IMR-90 (cell line): ENCODE data around the gene SUV39H1. TPM values are rescaled to one million over a fixed set of nuclear protein-coding genes. Genes with fewer than 3 reads are reported as not detected.
A peak's percentile ranks its signal among the peaks of the same experiment; 100 is the strongest.

Experiments
- ATAC-seq: fragments of 200-7000 bp; cut with Tn5 transposase; 2 replicates; pipeline ENCODE4 v1.9.1; 2020; ENCODE audit warnings: low read depth, mild to moderate bottlenecking, moderate library complexity
- BruUV-seq: library from RNA; stranded (reverse); fragments of 400-500 nt; replicated peaks from 2 replicates; lab custom pipeline; 2021; lab: Mats Ljungman, UMichigan
- CTCF ChIA-PET: fragments of 300-600 bp; formaldehyde crosslinking; extraction: SDS; loops from one replicate; lab custom pipeline; 2021; ENCODE audit warnings: antibody characterized with exemption; lab: Yijun Ruan, JAX
- POLR2A ChIA-PET: fragments of 300-600 bp; sonication (Branson Sonifier 250); formaldehyde crosslinking; loops from one replicate; lab custom pipeline; 2022; ENCODE audit warnings: antibody characterized with exemption; ENCODE audit not compliant: unreplicated experiment; lab: Charles Lee
- DNase-seq: peaks from one replicate; pipeline ENCODE4 v3.0.0; 2013
- H2AFZ ChIP-seq: replicated peaks from 2 replicates; pipeline ENCODE3; 2013; ENCODE audit warnings: low read length, mild to moderate bottlenecking; ENCODE audit not compliant: poor library complexity
- H2AK5ac ChIP-seq: 2 replicates; pipeline ENCODE4 v1.6.1; 2013; ENCODE audit warnings: low read depth, low read length, inconsistent platforms
- H2AK9ac ChIP-seq: replicated peaks from 2 replicates; pipeline ENCODE3; 2013; ENCODE audit warnings: mild to moderate bottlenecking, low read depth, low read length, moderate library complexity; ENCODE audit not compliant: poor library complexity
- H2BK120ac ChIP-seq: 2 replicates; pipeline ENCODE4 v1.6.1; 2013; ENCODE audit warnings: low read depth, low read length, inconsistent platforms
- H2BK15ac ChIP-seq: 3 replicates; pipeline ENCODE4 v1.6.1; 2013; ENCODE audit warnings: low read depth, low read length, inconsistent platforms
- H2BK20ac ChIP-seq: 2 replicates; pipeline ENCODE4 v1.6.1; 2013; ENCODE audit warnings: low read depth, mild to moderate bottlenecking, inconsistent platforms, low read length, moderate library complexity
- H2BK5ac ChIP-seq: 2 replicates; pipeline ENCODE4 v1.6.1; 2013; ENCODE audit warnings: mild to moderate bottlenecking, low read depth, low read length, inconsistent platforms; ENCODE audit not compliant: poor library complexity, severe bottlenecking
- H3K14ac ChIP-seq: replicated peaks from 2 replicates; pipeline ENCODE4 v1.6.1; 2013; ENCODE audit warnings: low read depth, low read length, inconsistent platforms
- H3K18ac ChIP-seq: 2 replicates; pipeline ENCODE4 v1.6.1; 2013; ENCODE audit warnings: low read depth, low read length, control low read depth
- H3K23ac ChIP-seq: 2 replicates; pipeline ENCODE4 v1.6.1; 2013; ENCODE audit warnings: low read depth, low read length, inconsistent platforms
- H3K27ac ChIP-seq: 2 replicates; pipeline ENCODE4 v1.5.1; 2013; ENCODE audit warnings: mild to moderate bottlenecking, control low read depth, low read length; ENCODE audit not compliant: insufficient read depth
- H3K27me3 ChIP-seq: 2 replicates; pipeline ENCODE4 v1.6.1; 2013; ENCODE audit warnings: low read length; ENCODE audit not compliant: control insufficient read depth, insufficient read depth
- H3K36me3 ChIP-seq: 2 replicates; pipeline ENCODE4 v1.6.1; 2013; ENCODE audit warnings: low read length, mixed read lengths; ENCODE audit not compliant: control insufficient read depth, insufficient read depth
- H3K4ac ChIP-seq: 2 replicates; pipeline ENCODE4 v1.6.1; 2013; ENCODE audit warnings: low read depth, low read length, inconsistent platforms
- H3K4me1 ChIP-seq: 2 replicates; pipeline ENCODE4 v1.6.1; 2013; ENCODE audit warnings: low read length, mixed read lengths; ENCODE audit not compliant: control insufficient read depth, insufficient read depth
- H3K4me2 ChIP-seq: 2 replicates; pipeline ENCODE4 v1.6.1; 2013; ENCODE audit warnings: low read depth, mild to moderate bottlenecking, control low read depth, low read length, moderate library complexity
- H3K4me3 ChIP-seq: 2 replicates; pipeline ENCODE4 v1.5.1; 2013; ENCODE audit warnings: low read depth, mild to moderate bottlenecking, control low read depth, low read length, moderate library complexity; ENCODE audit not compliant: insufficient read depth
- H3K56ac ChIP-seq: 2 replicates; pipeline ENCODE4 v1.6.1; 2013; ENCODE audit warnings: low read length, inconsistent platforms; ENCODE audit not compliant: insufficient read depth; ENCODE audit errors: extremely low read depth
- H3K79me1 ChIP-seq, 2 experiments: 2 replicates each; pipeline ENCODE4 v1.6.1; 2013; ENCODE audit warnings: low read length in 2 of 2, inconsistent platforms in 1 of 2, low read depth in 1 of 2
- H3K9ac ChIP-seq: 2 replicates; pipeline ENCODE4 v1.6.1; 2013; ENCODE audit warnings: low read depth, low read length, control low read depth
- H3K9me1 ChIP-seq: 2 replicates; pipeline ENCODE4 v1.6.1; 2013; ENCODE audit warnings: low read length, inconsistent platforms; ENCODE audit not compliant: insufficient read depth
- H3K9me3 ChIP-seq: 2 replicates; pipeline ENCODE4 v1.6.1; 2013; ENCODE audit warnings: low read length; ENCODE audit not compliant: control insufficient read depth, insufficient read depth
- H4K20me1 ChIP-seq: 2 replicates; pipeline ENCODE4 v1.6.1; 2013; ENCODE audit warnings: low read length, inconsistent platforms; ENCODE audit not compliant: insufficient read depth
- H4K5ac ChIP-seq: 2 replicates; pipeline ENCODE4 v1.6.1; 2013; ENCODE audit warnings: mild to moderate bottlenecking, low read depth, low read length, control low read depth
- H4K8ac ChIP-seq, 2 experiments: 2 replicates each; pipeline ENCODE4 v1.6.1; 2013; ENCODE audit warnings: low read depth in 2 of 2, low read length in 2 of 2, control low read depth in 1 of 2, inconsistent platforms in 1 of 2
- H4K91ac ChIP-seq: 2 replicates; pipeline ENCODE4 v1.6.1; 2013; ENCODE audit warnings: low read depth, low read length, inconsistent platforms; ENCODE audit not compliant: insufficient read depth
- BHLHE40 ChIP-seq: fragments of 150-350 bp; IDR thresholded peaks from 2 replicates; pipeline ENCODE4 v1.6.1; 2016; ENCODE audit warnings: mild to moderate bottlenecking, low read depth, low read length
- CEBPB ChIP-seq: IDR thresholded peaks from 2 replicates; pipeline ENCODE4 v1.6.1; 2012; ENCODE audit warnings: low read depth, low read length, improper control_type of control experiment
- CHD1 ChIP-seq: IDR thresholded peaks from 2 replicates; pipeline ENCODE4 v1.6.1; 2012; ENCODE audit warnings: low read depth, low read length, improper control_type of control experiment
- ELK1 ChIP-seq: fragments of 150-350 bp; IDR thresholded peaks from 2 replicates; pipeline ENCODE4 v1.6.1; 2016; ENCODE audit warnings: low read depth, mild to moderate bottlenecking, low read length, moderate library complexity, borderline replicate concordance
- FOS ChIP-seq: fragments of 150-350 bp; IDR thresholded peaks from 2 replicates; pipeline ENCODE4 v1.6.1; 2016; ENCODE audit warnings: low read depth, low read length
- MAFK ChIP-seq: IDR thresholded peaks from 2 replicates; pipeline ENCODE4 v1.6.1; 2012; ENCODE audit warnings: low read depth, low read length, improper control_type of control experiment
- MAZ ChIP-seq: IDR thresholded peaks from 2 replicates; pipeline ENCODE4 v1.6.1; 2012; ENCODE audit warnings: low read depth, mild to moderate bottlenecking, low read length, improper control_type of control experiment, moderate library complexity, borderline replicate concordance
- MXI1 ChIP-seq: IDR thresholded peaks from 2 replicates; pipeline ENCODE4 v1.6.1; 2012; ENCODE audit warnings: low read depth, mild to moderate bottlenecking, low read length, moderate library complexity, borderline replicate concordance
- NFE2L2 ChIP-seq: fragments of 150-350 bp; IDR thresholded peaks from 2 replicates; pipeline ENCODE4 v1.6.1; 2016; ENCODE audit warnings: low read depth, mild to moderate bottlenecking, low read length
- POLR2A ChIP-seq: IDR thresholded peaks from 2 replicates; pipeline ENCODE4 v1.6.1; 2012; ENCODE audit warnings: mild to moderate bottlenecking, low read depth, low read length
- RAD21 ChIP-seq: IDR thresholded peaks from 2 replicates; pipeline ENCODE4 v1.6.1; 2012; ENCODE audit warnings: low read length, improper control_type of control experiment
- RCOR1 ChIP-seq: IDR thresholded peaks from 2 replicates; pipeline ENCODE4 v1.6.1; 2012; ENCODE audit warnings: mild to moderate bottlenecking, low read length, improper control_type of control experiment; ENCODE audit not compliant: insufficient replicate concordance
- RFX5 ChIP-seq: IDR thresholded peaks from 2 replicates; pipeline ENCODE4 v1.8.0; 2012; ENCODE audit warnings: low read depth, mild to moderate bottlenecking, low read length, moderate library complexity
- SMC3 ChIP-seq: fragments of 150-350 bp; IDR thresholded peaks from 2 replicates; pipeline ENCODE4 v1.6.1; 2016; ENCODE audit warnings: low read depth, mild to moderate bottlenecking, antibody characterized with exemption, low read length, moderate library complexity
- USF2 ChIP-seq: fragments of 150-350 bp; IDR thresholded peaks from 2 replicates; pipeline ENCODE4 v1.6.1; 2017; ENCODE audit warnings: mild to moderate bottlenecking, antibody characterized with exemption, low read length, low read depth
- WGBS, 2 experiments: methylation state at CpG; one replicate each; pipeline versions ENCODE4 v1.1.5 to v1.1.7; 2013; ENCODE audit warnings: missing lambda C conversion rate in 2 of 2; ENCODE audit not compliant: insufficient read length in 1 of 2; ENCODE audit errors: extremely low coverage in 2 of 2; 5-methylcytosine and 5-hydroxymethylcytosine counted together
- dilution Hi-C: fragments of 300-500 bp; cut with HindIII; formaldehyde crosslinking; loops from one replicate; pipeline ENCODE4 v1.14.3; 2018; ENCODE audit warnings: low sequenced_read_pairs; ENCODE audit not compliant: unreplicated experiment
- in situ Hi-C: fragments of 300-500 bp; cut with MboI; formaldehyde crosslinking; loops from 3 replicates; pipeline ENCODE4 v1.14.3; 2019; ENCODE audit warnings: low sequenced_read_pairs, inconsistent platforms, mixed read lengths
- intact Hi-C: fragments of 100-400 bp; cut with micrococcal nuclease; formaldehyde crosslinking; loops from 2 replicates; pipeline ENCODE4 v1.10.0; 2022
- polyA plus RNA-seq, 3 experiments: library from polyadenylated mRNA; depleted of rRNA; stranded (reverse); fragments of >200 nt; gene quantifications; 2 replicates each; pipeline ENCODE4 v1.2.3, GENCODE V29; 2012; ENCODE audit warnings: low replicate concordance in 1 of 3
- total RNA-seq: library from RNA; depleted of rRNA; stranded (reverse); fragments of >200 nt; gene quantifications from 2 replicates; pipeline ENCODE4 v1.2.3, GENCODE V29; 2012

The SUV39H1 gene
- total and polyA plus RNA-seq, 2 of the 4 experiments (the other 2 are of a cell fraction) = 6.6 to 8.6 TPM

GRCh38 chrX:48696909-48697727 lies 584 bp downstream of the SUV39H1 start:
- in situ Hi-C loops = no loop called here
- Histone ChIP-seq H2AK9ac (peak overlapping the region; percentile 89), H4K91ac (peak overlapping the region; percentile 53), H3K36me3 (peaks cover 9% of the 10 kb centered on the region), H3K9me1 (no peaks in the 10 kb centered on the region; the same call in 1 of the 2 replicates), H2BK120ac (no peak overlapping the region), H2AFZ (peak overlapping the region; percentile 90), H4K20me1 (no peaks in the 10 kb centered on the region), H3K18ac (no peak overlapping the region), H3K27ac (peak overlapping the region; percentile 5; the same call in 1 of the 2 replicates), H3K9me3 (no peaks in the 10 kb centered on the region), H4K8ac (peak overlapping the region; percentile 41 to 90; a peak in 2 of 4 replicates), H2BK5ac (no peak overlapping the region), H3K79me1 (peaks cover 0 to 8% of the 10 kb centered on the region in 2 experiments; a peak in 3 of 4 replicates), H3K14ac (peak overlapping the region; percentile 13; the same call in 1 of the 2 replicates), H3K4me1 (peaks cover 8% of the 10 kb centered on the region; the same call in 1 of the 2 replicates), H3K4me2 (peak overlapping the region; percentile 37), H4K5ac (peak overlapping the region; percentile 49; the same call in 1 of the 2 replicates), H3K9ac (peak overlapping the region; percentile 22), H3K4ac (peak overlapping the region; percentile 24), H3K4me3 (peak overlapping the region; percentile 64), H3K56ac (0 out of 2 replicates have a peak overlapping the region, but pooled peaks have one; percentile 66), H3K23ac (no peak overlapping the region), H2AK5ac (0 out of 2 replicates have a peak overlapping the region, but pooled peaks have one; percentile 2), H2BK15ac (no peak overlapping the region), H2BK20ac (no peak overlapping the region), H3K27me3 (no peaks in the 10 kb centered on the region; the same call in 1 of the 2 replicates)
- ChIA-PET CTCF (no interaction called here), POLR2A (interaction anchor here (0.7 kb wide), 1 partner anchor 13 kb away, joined by 3 read pairs; no protein-coding TSS in a partner anchor)
- intact Hi-C loops = loop anchor here (1.0 to 2.0 kb wide), 3 partner anchors 20 to 220 kb away; no protein-coding TSS in a partner anchor
- dilution Hi-C loops = no loop called here
- ATAC-seq = peak; percentile 47
- no TSS peak for BruUV-seq
- WGBS, 2 experiments = 26% methylated on average over 11 of the region's 56 CpGs; no CpG with 5 or more reads in 1 of the 2 experiments
- DNase-seq = peak; percentile 28
- TF ChIP-seq SMC3 (no peak), ELK1 (no peak), RCOR1 (no peak), USF2 (no peak), BHLHE40 (no peak), RAD21 (no peak), MAFK (no peak), RFX5 (no peak), NFE2L2 (no peak), CEBPB (no peak), CHD1 (no peak), FOS (no peak), MXI1 (no peak), MAZ (no peak), POLR2A (no peak)
